Ascending aorta (tissue), 2 donors: Measurements from ENCODE around the gene GAST. TPM values are rescaled to one million over a fixed set of nuclear protein-coding genes. Genes with fewer than 3 reads are reported as not detected.
A peak's percentile ranks its signal among the peaks of the same experiment; 100 is the strongest.
"Not testable (repeated sequence)": the region's sequence is repeated elsewhere in the genome, so short reads cannot be mapped to it uniquely, and the experiment has no call there.

Experiments
- DNase-seq, 2 donors: peaks; one replicate each; pipeline ENCODE4 v3.0.0-alpha.2; 2019; ENCODE audit warnings: low spot score in 2 of 2
- H3K27ac ChIP-seq, 2 donors: fragments of 200-600 bp; sonication (generic); one replicate each; pipeline ENCODE4 v1.5.1; 2016 to 2017; ENCODE audit warnings: mild to moderate bottlenecking in 1 of 2
- H3K27me3 ChIP-seq: fragments of 200-600 bp; sonication (generic); one replicate; pipeline ENCODE4 v1.5.1; 2017
- H3K36me3 ChIP-seq, 2 donors: fragments of 200-600 bp; sonication (generic); one replicate each; pipeline ENCODE4 v1.5.1; 2016
- H3K4me1 ChIP-seq, 2 donors: fragments of 200-600 bp; sonication (generic); one replicate each; pipeline ENCODE4 v1.5.1; 2016 to 2017; ENCODE audit warnings: mild to moderate bottlenecking in 1 of 2
- H3K4me3 ChIP-seq, 2 donors: fragments of 200-600 bp; sonication (generic); one replicate each; pipeline ENCODE4 v1.5.1; 2016 to 2017; ENCODE audit warnings: mild to moderate bottlenecking in 1 of 2
- H3K9me3 ChIP-seq, 2 donors: fragments of 200-600 bp; sonication (generic); one replicate each; pipeline ENCODE4 v1.5.1; 2016
- CTCF ChIP-seq, 3 experiments: fragments of 200-600 bp in 2 of 3; fragments of 450-650 bp in 1 of 3; sonication (generic) in 2 of 3; IDR thresholded peaks; one replicate each; pipeline ENCODE4 v1.5.1; 2016 to 2019; ENCODE audit warnings: antibody characterized with exemption in 3 of 3, mild to moderate bottlenecking in 1 of 3, moderate library complexity in 1 of 3
- intact Hi-C: fragments of 100-400 bp; cut with DNase I; formaldehyde crosslinking; loops from one replicate; pipeline ENCODE4 v1.15.1; 2023
- total RNA-seq: library from RNA; depleted of rRNA; stranded (reverse); fragments of >200 nt; gene quantifications from one replicate; pipeline ENCODE4 v1.1.0, GENCODE V29; 2016

Gene GAST
- total RNA-seq, 1 donor from 2014 or later = not detected

DNA sequence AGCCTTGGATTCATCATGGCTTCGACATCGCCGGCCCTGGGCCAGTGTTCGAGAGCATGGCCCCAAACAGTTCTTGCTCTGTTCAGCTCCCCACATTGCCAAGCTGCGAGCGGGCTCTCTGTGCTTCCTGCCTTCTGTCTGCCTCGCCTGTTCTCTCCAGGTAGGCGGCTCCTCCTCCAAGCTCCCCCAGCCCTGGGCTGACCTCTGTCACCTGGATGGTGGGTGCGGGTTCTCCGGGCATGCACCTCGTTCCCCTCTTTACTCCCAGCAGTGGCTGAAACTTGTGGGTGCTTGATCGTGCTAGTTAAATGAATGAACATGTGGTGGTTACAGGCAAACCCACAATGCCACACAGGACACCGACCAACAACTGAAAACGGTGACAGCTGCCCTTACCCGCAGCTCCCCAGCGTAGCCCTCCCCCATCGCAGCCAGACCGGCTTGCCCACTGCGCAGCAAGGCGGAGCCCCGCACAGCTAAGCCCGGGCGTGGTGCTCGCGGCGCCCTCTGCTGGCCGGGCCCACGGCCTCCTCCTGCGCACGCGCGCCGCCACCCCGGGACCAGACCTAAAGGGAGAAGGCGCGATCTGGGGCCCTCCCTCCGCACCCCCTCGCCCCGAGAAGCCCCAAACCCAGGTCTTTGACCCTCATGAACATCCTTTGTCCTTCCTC, 46.4 kb upstream of the GAST start:
- intact Hi-C loops = loop anchor here (1.0 to 10.0 kb wide), 5 partner anchors 17 to 1021 kb away; partner anchors contain the start of gene SMARCE1
- H3K9me3 ChIP-seq = no peaks in the 10 kb centered on the region
- peak overlapping the region; percentile 52 to 72 for H3K4me3 ChIP-seq
- peaks cover 0 to 14% of the 10 kb centered on the region in 2 donors for H3K4me1 ChIP-seq
- DNase-seq = peak; percentile 38 to 93
- TF ChIP-seq CTCF (IDR thresholded peaks at IDR 0.05) = peak; percentile 94 to 96 (median 95)
- no peaks in the 10 kb centered on the region for H3K36me3 ChIP-seq
- peak overlapping the region; percentile 82 to 85 for H3K27ac ChIP-seq
- H3K27me3 ChIP-seq = no peaks in the 10 kb centered on the region

- H3K36me3 ChIP-seq = no peaks in the 10 kb centered on the region
- no peaks in the 10 kb centered on the region for H3K27me3 ChIP-seq
- peak overlapping the region; percentile 82 to 85 for H3K27ac ChIP-seq
- DNase-seq = peak in 1 of 2 donors; percentile 66
- intact Hi-C loops = loop anchor here (1.0 to 10.0 kb wide), 5 partner anchors 18 to 1021 kb away; partner anchors contain the start of gene SMARCE1
- H3K4me3 ChIP-seq = peak overlapping the region; percentile 52 to 72
- no peaks in the 10 kb centered on the region for H3K9me3 ChIP-seq
- peaks cover 0 to 14% of the 10 kb centered on the region in 2 donors for H3K4me1 ChIP-seq
- no peak for TF ChIP-seq CTCF (IDR thresholded peaks at IDR 0.05)
Measured at GRCh38 chr17:41666237-41666641, 45.9 kb upstream of the GAST start.

GRCh38 chr17:41666708-41667279, 45.3 kb upstream of the GAST start:
- peak in 1 of 2 donors; percentile 90 for DNase-seq

DNA sequence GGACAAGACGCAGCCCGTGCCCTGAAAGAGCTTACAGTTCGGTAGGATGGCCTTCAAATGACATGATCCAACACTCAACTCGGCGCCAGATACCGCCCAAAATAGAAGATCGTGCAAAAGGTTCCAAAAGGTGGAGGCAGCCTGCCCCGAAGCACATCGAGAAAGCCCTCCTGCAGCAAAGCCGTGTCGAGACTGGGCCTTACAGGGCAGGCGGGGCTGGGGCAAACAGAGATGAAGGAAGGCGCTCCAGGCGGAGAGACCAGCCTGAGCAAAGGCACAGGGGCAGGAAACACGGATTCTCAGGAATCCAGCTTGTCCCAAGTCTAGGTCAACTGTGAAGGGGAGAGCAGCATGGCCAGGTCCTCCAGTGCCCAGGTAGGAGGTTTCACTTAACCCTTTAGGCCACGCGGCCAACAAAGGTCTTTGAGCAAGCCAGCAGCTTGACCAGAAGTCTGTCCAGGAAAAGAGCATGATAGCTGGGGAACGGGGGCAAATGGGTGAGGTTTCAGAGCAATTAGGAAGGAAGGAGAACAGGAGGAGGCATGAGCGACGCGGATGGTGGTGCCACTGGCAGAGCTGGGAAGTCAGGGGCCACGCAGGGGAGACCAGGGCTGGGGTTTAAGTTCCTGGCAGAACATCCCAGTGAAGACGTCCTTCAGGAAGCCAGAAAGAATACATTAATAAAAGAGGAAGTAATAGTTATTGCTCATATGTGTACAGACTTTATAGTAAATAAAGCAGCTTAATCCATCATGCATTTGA, 44.7 kb upstream of the GAST start:
- Histone ChIP-seq H3K27ac (peak overlapping the region in 1 of 2 donors; percentile 85), H3K4me1 (peaks cover 0 to 14% of the 10 kb centered on the region in 2 donors), H3K9me3 (no peaks in the 10 kb centered on the region), H3K36me3 (no peaks in the 10 kb centered on the region), H3K27me3 (no peaks in the 10 kb centered on the region), H3K4me3 (peak overlapping the region in 1 of 2 donors; percentile 72)
- intact Hi-C loops = loop anchor here (5.0 to 10.0 kb wide), 2 partner anchors 850 to 1023 kb away; partner anchors contain the start of gene SMARCE1
- no peak for TF ChIP-seq CTCF (IDR thresholded peaks at IDR 0.05)
- no peak for DNase-seq

More at GRCh38 chr17:41666708-41667279, 45.3 kb upstream of the GAST start:
- intact Hi-C loops = loop anchor here (1.0 to 10.0 kb wide), 5 partner anchors 18 to 1022 kb away; partner anchors contain the start of gene SMARCE1
- Histone ChIP-seq H3K4me3 (peak overlapping the region; percentile 52 to 72), H3K4me1 (peaks cover 0 to 14% of the 10 kb centered on the region in 2 donors), H3K27me3 (no peaks in the 10 kb centered on the region), H3K27ac (peak overlapping the region; percentile 82 to 85), H3K9me3 (no peaks in the 10 kb centered on the region), H3K36me3 (no peaks in the 10 kb centered on the region)
- peak; percentile 93 to 98 (median 93) for TF ChIP-seq CTCF (IDR thresholded peaks at IDR 0.05)

GRCh38 chr17:41672153-41672552, 40.0 kb upstream of the GAST start:
- DNase-seq = no peak
- no peaks in the 10 kb centered on the region for H3K27me3 ChIP-seq
- intact Hi-C loops = no loop called here
- no peaks in the 10 kb centered on the region for H3K36me3 ChIP-seq
- H3K4me1 ChIP-seq = peaks cover 0 to 1% of the 10 kb centered on the region in 2 donors
- no peak overlapping the region for H3K4me3 ChIP-seq
- no peak overlapping the region for H3K27ac ChIP-seq
- no peaks in the 10 kb centered on the region for H3K9me3 ChIP-seq
- TF ChIP-seq CTCF (IDR thresholded peaks at IDR 0.05) = no peak

GRCh38 chr17:41675157-41676057, 36.7 kb upstream of the GAST start:
- DNase-seq, H3K4me1 ChIP-seq, H3K4me3 ChIP-seq, intact Hi-C loops, H3K36me3 ChIP-seq, H3K27ac ChIP-seq, H3K9me3 ChIP-seq, H3K27me3 ChIP-seq: not testable (repeated sequence)
